Ascending aorta (tissue), 2 donors: ENCODE data around the gene PRTFDC1. TPM values are rescaled to one million over a fixed set of nuclear protein-coding genes. Genes with fewer than 3 reads are reported as not detected.
"Not testable (repeated sequence)": the region's sequence is repeated elsewhere in the genome, so short reads cannot be mapped to it uniquely, and the experiment has no call there.

Source experiments
- DNase-seq, 2 donors: peaks; one replicate each; pipeline ENCODE4 v3.0.0-alpha.2; 2019; ENCODE audit warnings: low spot score in 2 of 2
- H3K27ac ChIP-seq, 2 donors: fragments of 200-600 bp; sonication (generic); one replicate each; pipeline ENCODE4 v1.5.1; 2016 to 2017; ENCODE audit warnings: mild to moderate bottlenecking in 1 of 2
- H3K27me3 ChIP-seq: fragments of 200-600 bp; sonication (generic); one replicate; pipeline ENCODE4 v1.5.1; 2017
- H3K36me3 ChIP-seq, 2 donors: fragments of 200-600 bp; sonication (generic); one replicate each; pipeline ENCODE4 v1.5.1; 2016
- H3K4me1 ChIP-seq, 2 donors: fragments of 200-600 bp; sonication (generic); one replicate each; pipeline ENCODE4 v1.5.1; 2016 to 2017; ENCODE audit warnings: mild to moderate bottlenecking in 1 of 2
- H3K4me3 ChIP-seq, 2 donors: fragments of 200-600 bp; sonication (generic); one replicate each; pipeline ENCODE4 v1.5.1; 2016 to 2017; ENCODE audit warnings: mild to moderate bottlenecking in 1 of 2
- H3K9me3 ChIP-seq, 2 donors: fragments of 200-600 bp; sonication (generic); one replicate each; pipeline ENCODE4 v1.5.1; 2016
- intact Hi-C: fragments of 100-400 bp; cut with DNase I; formaldehyde crosslinking; loops from one replicate; pipeline ENCODE4 v1.15.1; 2023
- total RNA-seq: library from RNA; depleted of rRNA; stranded (reverse); fragments of >200 nt; gene quantifications from one replicate; pipeline ENCODE4 v1.1.0, GENCODE V29; 2016
- TF ChIP-seq, protein P1 (sequence below), 3 experiments: fragments of 200-600 bp in 2 of 3; fragments of 450-650 bp in 1 of 3; sonication (generic) in 2 of 3; IDR thresholded peaks; one replicate each; pipeline ENCODE4 v1.5.1; 2016 to 2019; ENCODE audit warnings: antibody characterized with exemption in 3 of 3, mild to moderate bottlenecking in 1 of 3, moderate library complexity in 1 of 3

Gene PRTFDC1
- total RNA-seq, 1 donor from 2014 or later = 3.6 TPM

- no peak for DNase-seq
- Histone ChIP-seq H3K27ac (no peak overlapping the region), H3K9me3 (no peaks in the 10 kb centered on the region), H3K27me3 (no peaks in the 10 kb centered on the region), H3K36me3 (no peaks in the 10 kb centered on the region), H3K4me3 (no peak overlapping the region), H3K4me1 (no peaks in the 10 kb centered on the region)
- intact Hi-C loops = no loop called here
- TF ChIP-seq, protein P1, sequence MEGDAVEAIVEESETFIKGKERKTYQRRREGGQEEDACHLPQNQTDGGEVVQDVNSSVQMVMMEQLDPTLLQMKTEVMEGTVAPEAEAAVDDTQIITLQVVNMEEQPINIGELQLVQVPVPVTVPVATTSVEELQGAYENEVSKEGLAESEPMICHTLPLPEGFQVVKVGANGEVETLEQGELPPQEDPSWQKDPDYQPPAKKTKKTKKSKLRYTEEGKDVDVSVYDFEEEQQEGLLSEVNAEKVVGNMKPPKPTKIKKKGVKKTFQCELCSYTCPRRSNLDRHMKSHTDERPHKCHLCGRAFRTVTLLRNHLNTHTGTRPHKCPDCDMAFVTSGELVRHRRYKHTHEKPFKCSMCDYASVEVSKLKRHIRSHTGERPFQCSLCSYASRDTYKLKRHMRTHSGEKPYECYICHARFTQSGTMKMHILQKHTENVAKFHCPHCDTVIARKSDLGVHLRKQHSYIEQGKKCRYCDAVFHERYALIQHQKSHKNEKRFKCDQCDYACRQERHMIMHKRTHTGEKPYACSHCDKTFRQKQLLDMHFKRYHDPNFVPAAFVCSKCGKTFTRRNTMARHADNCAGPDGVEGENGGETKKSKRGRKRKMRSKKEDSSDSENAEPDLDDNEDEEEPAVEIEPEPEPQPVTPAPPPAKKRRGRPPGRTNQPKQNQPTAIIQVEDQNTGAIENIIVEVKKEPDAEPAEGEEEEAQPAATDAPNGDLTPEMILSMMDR (IDR thresholded peaks at IDR 0.05) = no peak
These were observed 110.9 kb downstream of the PRTFDC1 start for GRCh38 chr10:24841530-24841929.

GRCh38 chr10:24840784-24841183 is 111.6 kb downstream of the PRTFDC1 start:
- no peak overlapping the region for H3K27ac ChIP-seq
- no peaks in the 10 kb centered on the region for H3K27me3 ChIP-seq
- H3K36me3 ChIP-seq = no peaks in the 10 kb centered on the region
- no peaks in the 10 kb centered on the region for H3K4me1 ChIP-seq
- H3K4me3 ChIP-seq = no peak overlapping the region
- intact Hi-C loops = no loop called here
- TF ChIP-seq, protein P1 (IDR thresholded peaks at IDR 0.05) = no peak
- H3K9me3 ChIP-seq = no peaks in the 10 kb centered on the region
- no peak for DNase-seq

- H3K27ac ChIP-seq, intact Hi-C loops, H3K4me3 ChIP-seq, H3K27me3 ChIP-seq, H3K4me1 ChIP-seq, H3K9me3 ChIP-seq, H3K36me3 ChIP-seq, DNase-seq: not testable (repeated sequence)
These were observed 114.6 kb downstream of the PRTFDC1 start for GRCh38 chr10:24837781-24838180.

- H3K27me3 ChIP-seq = no peaks in the 10 kb centered on the region
- intact Hi-C loops = no loop called here
- no peak for DNase-seq
These were observed 117.5 kb downstream of the PRTFDC1 start for GRCh38 chr10:24834869-24835268.

DNA sequence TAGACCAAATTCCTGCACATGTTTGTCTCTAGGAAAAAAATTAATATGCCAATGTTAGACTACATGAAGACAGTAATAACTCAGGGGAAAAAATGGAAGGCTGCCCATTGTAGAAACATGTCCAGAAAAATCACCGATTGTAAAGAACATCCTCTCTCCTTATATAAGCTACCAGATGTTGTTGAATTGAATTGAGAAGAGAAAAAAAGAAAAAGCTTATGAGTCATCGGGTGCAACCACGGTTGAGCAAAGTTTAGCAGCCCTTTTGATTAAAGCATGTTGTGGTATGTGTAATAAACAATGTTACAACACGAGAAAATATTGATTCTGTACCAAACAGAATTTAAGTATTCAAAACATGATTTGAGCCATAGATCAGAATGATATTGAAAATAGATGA is 126.4 kb downstream of the PRTFDC1 start:
- H3K9me3 ChIP-seq = no peaks in the 10 kb centered on the region
- TF ChIP-seq, protein P1 (IDR thresholded peaks at IDR 0.05) = no peak
- H3K4me1 ChIP-seq = no peaks in the 10 kb centered on the region
- intact Hi-C loops = no loop called here
- no peak overlapping the region for H3K4me3 ChIP-seq
- no peak for DNase-seq
- no peak overlapping the region for H3K27ac ChIP-seq
- no peaks in the 10 kb centered on the region for H3K27me3 ChIP-seq
- no peaks in the 10 kb centered on the region for H3K36me3 ChIP-seq

More at GRCh38 chr10:24834869-24835268, 117.5 kb downstream of the PRTFDC1 start:
- no peaks in the 10 kb centered on the region for H3K9me3 ChIP-seq
- no peak overlapping the region for H3K4me3 ChIP-seq
- TF ChIP-seq, protein P1 (IDR thresholded peaks at IDR 0.05) = no peak
- H3K27ac ChIP-seq = no peak overlapping the region
- no peaks in the 10 kb centered on the region for H3K36me3 ChIP-seq
- H3K4me1 ChIP-seq = no peaks in the 10 kb centered on the region

DNA sequence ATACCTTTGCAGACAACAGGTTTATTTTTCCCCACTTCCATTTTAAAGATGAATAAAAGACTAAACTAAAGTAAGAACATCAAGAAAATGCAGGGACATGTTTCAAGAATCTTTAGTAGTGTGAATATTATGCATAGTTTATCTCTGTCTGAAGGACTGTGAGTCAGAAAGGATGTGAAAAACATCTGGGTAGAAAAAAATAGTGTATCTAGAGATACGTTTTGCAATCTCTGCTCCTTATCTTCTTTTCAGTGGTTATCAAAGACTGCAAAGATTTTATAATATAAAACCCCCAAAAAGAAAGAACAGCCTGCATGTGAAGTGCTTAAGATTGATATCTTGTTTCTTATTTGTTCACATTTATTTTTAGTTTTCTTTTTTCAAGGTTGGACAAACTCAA is 126.9 kb downstream of the PRTFDC1 start:
- H3K27me3 ChIP-seq = no peaks in the 10 kb centered on the region
- H3K36me3 ChIP-seq = no peaks in the 10 kb centered on the region
- TF ChIP-seq, protein P1 (IDR thresholded peaks at IDR 0.05) = no peak
- no peaks in the 10 kb centered on the region for H3K4me1 ChIP-seq
- DNase-seq = no peak
- H3K9me3 ChIP-seq = no peaks in the 10 kb centered on the region
- H3K4me3 ChIP-seq = no peak overlapping the region
- no peak overlapping the region for H3K27ac ChIP-seq
- intact Hi-C loops = no loop called here
